DMS 273 treated with DMSO at 0.1 percent for 48 hours (cell line): ENCODE results near the gene ZNF557.
"Not testable (repeated sequence)": the region's sequence is repeated elsewhere in the genome, so short reads cannot be mapped to it uniquely, and the experiment has no call there.

Source experiments
- DNase-seq: peaks from one replicate; lab custom pipeline; 2025; lab: John Stamatoyannopoulos, UW

The ZNF557 gene

GRCh38 chr19:7069042-7069903 lies at the start of gene ZNF557:
Gene ZNF557 (plus strand): TSS chr19:7069703. CDS start chr19:7075075, 5,372 bp downstream.
- DNase-seq: peak; percentile 88

- DNase-seq: not testable (repeated sequence)
Observed at GRCh38 chr19:7021331-7021730, 48.2 kb upstream of the ZNF557 start, which contains the start of gene MBD3L2B. Gene MBD3L2B (minus strand): TSS chr19:7021431. CDS start chr19:7021397, 34 bp downstream.

GRCh38 chr19:7028790-7029189 lies 40.7 kb upstream of the ZNF557 start:
- not testable (repeated sequence) for DNase-seq

GRCh38 chr19:7030278-7030677 lies 39.2 kb upstream of the ZNF557 start, which contains the start of gene MBD3L5:
Gene MBD3L5 (plus strand): TSS chr19:7030578. CDS start chr19:7030612, 34 bp downstream.
- DNase-seq: not testable (repeated sequence)

- DNase-seq: not testable (repeated sequence)
Observed at GRCh38 chr19:7040079-7040478, 29.4 kb upstream of the ZNF557 start, which contains the start of gene MBD3L4. Gene MBD3L4 (minus strand): TSS chr19:7040179. CDS start chr19:7040144, 35 bp downstream.

GRCh38 chr19:7041563-7041962 lies 27.9 kb upstream of the ZNF557 start:
- not testable (repeated sequence) for DNase-seq

- not testable (repeated sequence) for DNase-seq
Observed at GRCh38 chr19:7049021-7049420, 20.5 kb upstream of the ZNF557 start, which contains the start of gene MBD3L2. Gene MBD3L2 (plus strand): TSS chr19:7049321. CDS start chr19:7049374, 53 bp downstream.

- not testable (repeated sequence) for DNase-seq
Observed at GRCh38 chr19:7051421-7051820, 18.1 kb upstream of the ZNF557 start.

GRCh38 chr19:7052896-7053295 lies 16.6 kb upstream of the ZNF557 start:
- not testable (repeated sequence) for DNase-seq

GRCh38 chr19:7054635-7055368 lies 14.7 kb upstream of the ZNF557 start:
- not testable (repeated sequence) for DNase-seq

GRCh38 chr19:7055679-7056078 lies 13.8 kb upstream of the ZNF557 start:
- DNase-seq: not testable (repeated sequence)

GRCh38 chr19:7056371-7056770 lies 13.1 kb upstream of the ZNF557 start:
- not testable (repeated sequence) for DNase-seq

GRCh38 chr19:7058576-7058975 lies 10.9 kb upstream of the ZNF557 start, which contains the start of gene MBD3L3:
Gene MBD3L3 (minus strand): TSS chr19:7058676. CDS start chr19:7058605, 71 bp downstream.
- DNase-seq: not testable (repeated sequence)

- not testable (repeated sequence) for DNase-seq
Observed at GRCh38 chr19:7059977-7060376, 9.5 kb upstream of the ZNF557 start.

- DNase-seq: no peak
Observed at GRCh38 chr19:7063339-7063738, 6.2 kb upstream of the ZNF557 start.

- no peak for DNase-seq
Observed at GRCh38 chr19:7063764-7064418, 5.6 kb upstream of the ZNF557 start.

- DNase-seq: peak; percentile 33
Observed at GRCh38 chr19:7067122-7067521, 2.4 kb upstream of the ZNF557 start.

GRCh38 chr19:7067716-7068115 lies 1.8 kb upstream of the ZNF557 start:
- DNase-seq: no peak

- no peak for DNase-seq
Observed at GRCh38 chr19:7068599-7068998, 904 bp upstream of the ZNF557 start.

GRCh38 chr19:7069904-7070226 lies 362 bp downstream of the ZNF557 start:
- no peak for DNase-seq

GRCh38 chr19:7072541-7072940 lies 3.0 kb downstream of the ZNF557 start:
- DNase-seq: no peak
